GM19328 (cell line): Measurements from ENCODE around the gene C17orf100.
"Not testable (repeated sequence)": the region's sequence is repeated elsewhere in the genome, so short reads cannot be mapped to it uniquely, and the experiment has no call there.

Source experiments
- ATAC-seq: cut with Tn5 transposase; IDR thresholded peaks from one replicate; pipeline ENCODE4 v1.9.1; 2021; ENCODE audit warnings: mild to moderate bottlenecking, moderate library complexity; ENCODE audit not compliant: unreplicated experiment

Gene C17orf100

GRCh38 chr17:6688944-6689343, 37.4 kb downstream of the C17orf100 start:
- ATAC-seq, result no peak

- ATAC-seq, result no peak
These were observed 39.1 kb downstream of the C17orf100 start for GRCh38 chr17:6690641-6691040.

GRCh38 chr17:6691546-6691945, 40.0 kb downstream of the C17orf100 start:
- ATAC-seq, result no peak

GRCh38 chr17:6691958-6692357, 40.4 kb downstream of the C17orf100 start:
- not testable (repeated sequence) for ATAC-seq

GRCh38 chr17:6695051-6695450, 43.5 kb downstream of the C17orf100 start:
- ATAC-seq, result no peak

GRCh38 chr17:6695565-6695964, 44.0 kb downstream of the C17orf100 start:
- no peak for ATAC-seq

- no peak for ATAC-seq
These were observed 45.3 kb downstream of the C17orf100 start for GRCh38 chr17:6696906-6697305.

GRCh38 chr17:6698004-6698403, 46.4 kb downstream of the C17orf100 start:
- no peak for ATAC-seq

GRCh38 chr17:6699997-6700947, 48.7 kb downstream of the C17orf100 start:
- no peak for ATAC-seq

GRCh38 chr17:6700948-6701307, 49.4 kb downstream of the C17orf100 start:
- ATAC-seq, result no peak

GRCh38 chr17:6701719-6702118, 50.2 kb downstream of the C17orf100 start:
- no peak for ATAC-seq

GRCh38 chr17:6702567-6703215, 51.1 kb downstream of the C17orf100 start:
- no peak for ATAC-seq
